Naive B cell (primary cell): ENCODE results near the gene AGBL3. TPM values are rescaled to one million over a fixed set of nuclear protein-coding genes. Genes with fewer than 3 reads are reported as not detected.
"Not testable (repeated sequence)": the region's sequence is repeated elsewhere in the genome, so short reads cannot be mapped to it uniquely, and the experiment has no call there.

Source experiments
- ATAC-seq, 2 donors: fragments of 150-1000 bp; cut with Tn5 transposase; 2 replicates each; pipeline ENCODE4 v1.10.0; 2021; ENCODE audit warnings: low read depth in 2 of 2, mild to moderate bottlenecking in 2 of 2, moderate library complexity in 2 of 2
- DNase-seq: peaks from one replicate; pipeline ENCODE4 v3.0.0; 2022
- H3K27ac Mint-ChIP-seq, 6 donors: one replicate each; pipeline ENCODE4 v1.8.0; 2020 to 2022; ENCODE audit warnings: mild to moderate bottlenecking in 6 of 6, mixed read lengths in 6 of 6, moderate library complexity in 5 of 6, inconsistent platforms in 2 of 6
- H3K27me3 Mint-ChIP-seq, 3 donors: one replicate each; pipeline ENCODE4 v1.8.0; 2021 to 2022; ENCODE audit warnings: mixed read lengths in 3 of 3, mild to moderate bottlenecking in 1 of 3
- H3K36me3 Mint-ChIP-seq, 2 donors: one replicate each; pipeline ENCODE4 v1.8.0; 2020 to 2022; ENCODE audit warnings: mixed read lengths in 2 of 2, inconsistent platforms in 1 of 2, mild to moderate bottlenecking in 1 of 2
- H3K4me1 Mint-ChIP-seq, 3 donors: one replicate each; pipeline ENCODE4 v1.8.0; 2020 to 2022; ENCODE audit warnings: mixed read lengths in 3 of 3, inconsistent platforms in 1 of 3, mild to moderate bottlenecking in 1 of 3, moderate library complexity in 1 of 3
- H3K4me3 Mint-ChIP-seq, 8 donors: one replicate each; pipeline ENCODE4 v1.8.0; 2020 to 2022; ENCODE audit warnings: mild to moderate bottlenecking in 8 of 8, mixed read lengths in 8 of 8, moderate library complexity in 8 of 8, inconsistent platforms in 2 of 8
- H3K9me3 Mint-ChIP-seq, 7 donors: one replicate each; pipeline ENCODE4 v1.8.0; 2020 to 2022; ENCODE audit warnings: mixed read lengths in 7 of 7, mild to moderate bottlenecking in 5 of 7, inconsistent platforms in 2 of 7, moderate library complexity in 1 of 7
- polyA plus RNA-seq, 6 donors: library from polyadenylated mRNA; unstranded; fragments of 300-500 nt; fragmentation: Illumina TruSeq; gene quantifications; one replicate each; pipeline ENCODE4 v1.2.3, GENCODE V29; 2021; ENCODE audit warnings: low read depth in 6 of 6

Gene AGBL3
- polyA plus RNA-seq, 6 donors from 2014 or later: 0.65 to 1.5 (median 1.1) TPM; not detected in 2

GRCh38 chr7:134991469-134992339 is 5.4 kb downstream of the AGBL3 start:
- no peak for ATAC-seq
- peak overlapping the region in 3 of 6 donors; percentile 6 to 48 (median 17) for H3K27ac Mint-ChIP-seq
- no peaks in the 10 kb centered on the region for H3K27me3 Mint-ChIP-seq
- H3K9me3 Mint-ChIP-seq: no peaks in the 10 kb centered on the region
- H3K4me3 Mint-ChIP-seq: no peak overlapping the region
- H3K4me1 Mint-ChIP-seq: peaks cover 16 to 28% (median 20%) of the 10 kb centered on the region in 3 donors
- peaks cover 2 to 19% of the 10 kb centered on the region in 2 donors for H3K36me3 Mint-ChIP-seq
- DNase-seq: no peak

GRCh38 chr7:134992626-134993179 is 6.4 kb downstream of the AGBL3 start:
- Mint-ChIP-seq H3K9me3 (no peaks in the 10 kb centered on the region), H3K27me3 (no peaks in the 10 kb centered on the region), H3K27ac (peak overlapping the region in 3 of 6 donors; percentile 45 to 63 (median 48)), H3K4me1 (peaks cover 15 to 27% (median 16%) of the 10 kb centered on the region in 3 donors), H3K4me3 (no peak overlapping the region), H3K36me3 (peaks cover 5 to 19% of the 10 kb centered on the region in 2 donors)
- DNase-seq: no peak
- peak; percentile 69 to 75 for ATAC-seq

- Mint-ChIP-seq H3K9me3 (no peaks in the 10 kb centered on the region), H3K4me3 (no peak overlapping the region), H3K27ac (peak overlapping the region in 1 of 6 donors; percentile 70), H3K27me3 (no peaks in the 10 kb centered on the region), H3K4me1 (peaks cover 15 to 27% (median 16%) of the 10 kb centered on the region in 3 donors), H3K36me3 (peaks cover 8 to 24% of the 10 kb centered on the region in 2 donors)
- no peak for DNase-seq
- no peak for ATAC-seq
Observed at GRCh38 chr7:134993877-134994456, 7.7 kb downstream of the AGBL3 start.

- Mint-ChIP-seq H3K4me1 (peaks cover 10 to 19% (median 16%) of the 10 kb centered on the region in 3 donors), H3K9me3 (no peaks in the 10 kb centered on the region), H3K27ac (peak overlapping the region in 3 of 6 donors; percentile 17 to 56 (median 43)), H3K4me3 (no peak overlapping the region), H3K27me3 (no peaks in the 10 kb centered on the region), H3K36me3 (peaks cover 11 to 31% of the 10 kb centered on the region in 2 donors)
- ATAC-seq (no peak), DNase-seq (no peak)
Observed at GRCh38 chr7:134995239-134996096, 9.2 kb downstream of the AGBL3 start.

- Mint-ChIP-seq H3K36me3 (peaks cover 14 to 31% of the 10 kb centered on the region in 2 donors), H3K27ac (no peak overlapping the region)
Observed at GRCh38 chr7:134996097-134996550, 9.8 kb downstream of the AGBL3 start.

GRCh38 chr7:134997214-134997885 is 11.0 kb downstream of the AGBL3 start:
- H3K27ac Mint-ChIP-seq: no peak overlapping the region
- peaks cover 6 to 7% (median 7%) of the 10 kb centered on the region in 3 donors for H3K4me1 Mint-ChIP-seq

More at GRCh38 chr7:134996097-134996550, 9.8 kb downstream of the AGBL3 start:
- Mint-ChIP-seq H3K4me3 (no peak overlapping the region), H3K27me3 (no peaks in the 10 kb centered on the region), H3K9me3 (no peaks in the 10 kb centered on the region), H3K4me1 (peaks cover 10 to 13% (median 11%) of the 10 kb centered on the region in 3 donors)
- no peak for DNase-seq
- ATAC-seq: no peak

GRCh38 chr7:134999136-134999535 is 12.8 kb downstream of the AGBL3 start:
- H3K27me3 Mint-ChIP-seq: no peaks in the 10 kb centered on the region
- ATAC-seq (no peak), DNase-seq (no peak)
- no peaks in the 10 kb centered on the region for H3K9me3 Mint-ChIP-seq
- no peak overlapping the region for H3K27ac Mint-ChIP-seq
- no peak overlapping the region for H3K4me3 Mint-ChIP-seq
- H3K36me3 Mint-ChIP-seq: peaks cover 20 to 34% of the 10 kb centered on the region in 2 donors
- no peaks in the 10 kb centered on the region for H3K4me1 Mint-ChIP-seq

More at GRCh38 chr7:134997214-134997885, 11.0 kb downstream of the AGBL3 start:
- Mint-ChIP-seq H3K36me3 (peaks cover 20 to 38% of the 10 kb centered on the region in 2 donors), H3K9me3 (no peaks in the 10 kb centered on the region), H3K27me3 (no peaks in the 10 kb centered on the region), H3K4me3 (no peak overlapping the region)
- ATAC-seq (no peak), DNase-seq (no peak)

- Mint-ChIP-seq H3K9me3 (peaks cover 0 to 1% (median 0%) of the 10 kb centered on the region in 7 donors), H3K36me3 (peaks cover 20 to 21% of the 10 kb centered on the region in 2 donors), H3K4me3 (no peak overlapping the region), H3K27ac (no peak overlapping the region), H3K27me3 (no peaks in the 10 kb centered on the region), H3K4me1 (no peaks in the 10 kb centered on the region)
- DNase-seq (no peak), ATAC-seq (no peak)
Observed at GRCh38 chr7:135001390-135002165, 15.3 kb downstream of the AGBL3 start.

GRCh38 chr7:135012229-135012628 is 25.9 kb downstream of the AGBL3 start:
- Mint-ChIP-seq H3K27me3 (peaks cover 0 to 5% (median 0%) of the 10 kb centered on the region in 3 donors), H3K4me1 (no peaks in the 10 kb centered on the region), H3K36me3 (peaks cover 0 to 8% of the 10 kb centered on the region in 2 donors), H3K9me3 (peaks cover 0 to 10% (median 0%) of the 10 kb centered on the region in 7 donors), H3K27ac (no peak overlapping the region), H3K4me3 (no peak overlapping the region)
- ATAC-seq (no peak), DNase-seq (no peak)

- Mint-ChIP-seq H3K27ac (no peak overlapping the region), H3K36me3 (peaks cover 0 to 7% of the 10 kb centered on the region in 2 donors), H3K27me3 (no peaks in the 10 kb centered on the region), H3K9me3 (peaks cover 0 to 23% (median 13%) of the 10 kb centered on the region in 7 donors), H3K4me1 (no peaks in the 10 kb centered on the region), H3K4me3 (no peak overlapping the region)
- no peak for DNase-seq
- no peak for ATAC-seq
Observed at GRCh38 chr7:135023622-135024021, 37.3 kb downstream of the AGBL3 start.

- peaks cover 0 to 3% (median 0%) of the 10 kb centered on the region in 7 donors for H3K9me3 Mint-ChIP-seq
- no peaks in the 10 kb centered on the region for H3K4me1 Mint-ChIP-seq
- no peak overlapping the region for H3K4me3 Mint-ChIP-seq
- no peak overlapping the region for H3K27ac Mint-ChIP-seq
- ATAC-seq (no peak), DNase-seq (no peak)
- H3K27me3 Mint-ChIP-seq: peaks cover 3 to 8% (median 7%) of the 10 kb centered on the region in 3 donors
- H3K36me3 Mint-ChIP-seq: no peaks in the 10 kb centered on the region
Observed at GRCh38 chr7:135035252-135035651, 48.9 kb downstream of the AGBL3 start.

- peaks cover 5 to 16% (median 10%) of the 10 kb centered on the region in 3 donors for H3K27me3 Mint-ChIP-seq
- not testable (repeated sequence) for H3K4me1 Mint-ChIP-seq, H3K4me3 Mint-ChIP-seq, DNase-seq, ATAC-seq, H3K27ac Mint-ChIP-seq
- H3K36me3 Mint-ChIP-seq: peaks cover 7 to 11% of the 10 kb centered on the region in 2 donors
- peaks cover 0 to 27% (median 14%) of the 10 kb centered on the region in 7 donors for H3K9me3 Mint-ChIP-seq
Observed at GRCh38 chr7:135067017-135067416, 80.7 kb downstream of the AGBL3 start.
